Muscle of arm (tissue), 14 donors: ENCODE data around the gene MSANTD7. TPM values are rescaled to one million over a fixed set of nuclear protein-coding genes. Genes with fewer than 3 reads are reported as not detected.
"Not testable (repeated sequence)": the region's sequence is repeated elsewhere in the genome, so short reads cannot be mapped to it uniquely, and the experiment has no call there.

Experiments used
- DNase-seq: peaks from one replicate; pipeline ENCODE4 v3.0.0-alpha.2; 2013
- long read RNA-seq, 11 donors: transcript quantifications; one replicate each; lab custom pipeline, GENCODE V29; 2026
- polyA plus RNA-seq, 12 donors: library from polyadenylated mRNA; unstranded; fragments of 120-200 nt; gene quantifications; one replicate each; pipeline ENCODE4 v1.2.1, GENCODE V29; 2013; ENCODE audit not compliant: insufficient read length in 12 of 12

Gene MSANTD7, protein sequence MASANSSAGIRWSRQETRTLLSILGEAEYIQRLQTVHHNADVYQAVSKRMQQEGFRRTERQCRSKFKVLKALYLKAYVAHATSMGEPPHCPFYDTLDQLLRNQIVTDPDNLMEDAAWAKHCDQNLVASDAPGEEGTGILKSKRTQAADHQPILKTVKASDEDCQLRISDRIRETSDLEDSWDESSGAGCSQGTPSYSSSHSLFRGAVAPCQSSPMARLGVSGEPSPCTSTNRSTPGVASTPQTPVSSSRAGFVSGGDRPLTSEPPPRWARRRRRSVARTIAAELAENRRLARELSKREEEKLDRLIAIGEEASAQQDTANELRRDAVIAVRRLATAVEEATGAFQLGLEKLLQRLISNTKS
- 10 to 100 TPM in 10 of 12 donors, 1 to 10 TPM in 1, not detected in 1; 8.9 to 13.7 (median 11.5) TPM for polyA plus RNA-seq
- long read RNA-seq, donor 1, full-length matches to known transcripts = 4 of 4 reads
- long read RNA-seq, donor 1, partial matches to known transcripts = 0 of 4 reads
- long read RNA-seq, donor 1, other reads (novel, unspliced or antisense) = 0 of 4 reads
- long read RNA-seq, donor 2, full-length matches to known transcripts = 5 of 5 reads
- long read RNA-seq, donor 2, partial matches to known transcripts = 0 of 5 reads
- long read RNA-seq, donor 2, other reads (novel, unspliced or antisense) = 0 of 5 reads
- long read RNA-seq, donor 3, full-length matches to known transcripts = 2 of 2 reads
- long read RNA-seq, donor 3, partial matches to known transcripts = 0 of 2 reads
- long read RNA-seq, donor 3, other reads (novel, unspliced or antisense) = 0 of 2 reads
- long read RNA-seq, donor 4, full-length matches to known transcripts = 1 of 1 reads
- long read RNA-seq, donor 4, partial matches to known transcripts = 0 of 1 reads
- long read RNA-seq, donor 4, other reads (novel, unspliced or antisense) = 0 of 1 reads
- long read RNA-seq, donor 5 = 0 reads
- long read RNA-seq, donor 6 = 0 reads
- long read RNA-seq, donor 7 = 0 reads
- long read RNA-seq, donor 8, full-length matches to known transcripts = 4 of 4 reads
- long read RNA-seq, donor 8, partial matches to known transcripts = 0 of 4 reads
- long read RNA-seq, donor 8, other reads (novel, unspliced or antisense) = 0 of 4 reads
- long read RNA-seq, donor 9, partial matches to known transcripts = 5 of 5 reads
- long read RNA-seq, donor 9, other reads (novel, unspliced or antisense) = 0 of 5 reads
- long read RNA-seq, donor 10, full-length matches to known transcripts = 2 of 2 reads
- long read RNA-seq, donor 10, partial matches to known transcripts = 0 of 2 reads
- long read RNA-seq, donor 10, other reads (novel, unspliced or antisense) = 0 of 2 reads
- long read RNA-seq, donor 11, full-length matches to known transcripts = 4 of 4 reads
- long read RNA-seq, donor 11, partial matches to known transcripts = 0 of 4 reads
- long read RNA-seq, donor 11, other reads (novel, unspliced or antisense) = 0 of 4 reads

DNA sequence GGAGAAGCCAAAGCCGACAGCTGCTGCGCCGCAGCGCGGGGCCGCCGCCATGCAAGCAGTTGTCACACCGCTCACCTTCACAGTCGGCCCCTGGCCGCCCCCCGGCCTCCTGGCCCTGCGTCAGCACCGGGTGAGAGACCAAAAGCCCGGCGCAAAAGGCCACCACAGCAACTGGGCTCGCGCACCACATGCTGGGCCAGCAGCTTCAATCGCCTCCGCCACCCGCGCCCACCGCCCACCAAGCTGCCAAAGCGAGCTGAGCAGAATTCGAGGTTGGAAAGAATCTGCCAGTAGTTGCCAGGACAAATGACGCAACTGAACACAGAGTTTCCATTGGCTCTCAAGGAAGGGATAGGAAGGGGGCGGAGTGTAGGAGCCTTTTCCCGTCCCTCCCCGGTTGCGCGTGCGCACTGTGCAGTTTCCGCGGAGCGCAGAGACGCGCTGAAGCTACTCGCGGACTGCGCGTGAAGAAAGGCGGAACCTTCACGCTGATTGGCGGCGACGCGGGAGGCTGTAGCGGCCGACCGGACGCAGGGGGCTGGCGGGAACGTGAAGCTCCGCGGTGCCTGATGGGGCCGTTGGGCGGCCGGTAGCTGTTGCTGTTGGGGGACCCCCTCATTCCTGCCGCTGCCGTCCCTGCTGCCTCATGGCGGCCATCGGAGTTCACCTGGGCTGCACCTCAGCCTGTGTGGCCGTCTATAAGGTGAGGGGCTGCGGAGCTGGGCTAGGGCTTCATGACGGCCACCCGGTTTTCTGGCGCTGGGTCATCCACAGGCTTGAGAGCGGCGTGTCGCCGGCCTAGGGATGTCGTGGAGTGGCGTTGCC lies at the start of gene MSANTD7, which contains the start of the genes CDNF and HSPA14:
Gene MSANTD7, plus strand, starts transcription at position 550 of the 825 bp plus-strand sequence. CDS start 3,979 bp downstream, outside the sequence.
Gene CDNF, minus strand, starts transcription at position 281 of the 825 bp plus-strand sequence. Its CDS starts 91 bp downstream, at position 190.
Gene HSPA14, plus strand, starts transcription at position 550 of the 825 bp plus-strand sequence. Its CDS starts 97 bp downstream, at position 647.
- peak; percentile 100 for DNase-seq

DNA sequence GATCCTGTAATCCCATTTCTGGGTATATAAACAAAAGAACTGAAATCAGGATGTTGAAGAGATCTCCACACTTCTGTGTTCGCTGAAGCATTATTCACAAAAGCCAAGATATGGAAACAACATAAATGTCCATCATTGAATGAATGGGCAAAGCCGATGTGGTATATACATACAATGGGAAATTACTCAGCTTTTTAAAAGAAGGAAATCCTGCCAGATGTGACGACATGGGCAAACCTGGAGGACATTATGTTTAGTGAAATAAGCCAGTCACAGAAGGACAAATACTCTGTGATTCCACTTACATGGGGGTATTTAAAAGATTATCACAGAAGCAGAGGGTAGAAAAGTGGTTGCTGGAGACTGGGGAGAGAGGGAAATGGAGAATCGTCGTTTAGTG lies 39.5 kb upstream of the MSANTD7 start:
- peak; percentile 25 for DNase-seq

DNA sequence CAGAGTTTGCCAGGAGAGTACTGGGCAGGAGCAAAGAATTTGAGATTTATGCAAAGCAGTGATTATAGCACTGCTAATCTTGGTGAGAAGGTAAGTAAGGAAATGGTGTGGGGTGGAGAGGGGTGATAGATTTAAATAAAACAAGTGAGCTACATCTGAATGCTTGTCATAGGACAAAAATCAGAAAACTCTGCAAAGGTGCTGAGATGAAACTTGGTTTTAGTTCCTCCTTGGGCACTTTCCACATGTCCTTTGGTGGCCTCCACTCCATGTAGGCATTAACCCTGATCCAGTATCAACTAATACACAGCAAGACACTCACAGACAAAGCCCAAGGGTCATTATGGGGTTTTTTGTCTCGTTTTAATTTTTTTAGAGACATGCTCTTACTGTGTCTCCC lies 37.7 kb upstream of the MSANTD7 start:
- no peak for DNase-seq

DNA sequence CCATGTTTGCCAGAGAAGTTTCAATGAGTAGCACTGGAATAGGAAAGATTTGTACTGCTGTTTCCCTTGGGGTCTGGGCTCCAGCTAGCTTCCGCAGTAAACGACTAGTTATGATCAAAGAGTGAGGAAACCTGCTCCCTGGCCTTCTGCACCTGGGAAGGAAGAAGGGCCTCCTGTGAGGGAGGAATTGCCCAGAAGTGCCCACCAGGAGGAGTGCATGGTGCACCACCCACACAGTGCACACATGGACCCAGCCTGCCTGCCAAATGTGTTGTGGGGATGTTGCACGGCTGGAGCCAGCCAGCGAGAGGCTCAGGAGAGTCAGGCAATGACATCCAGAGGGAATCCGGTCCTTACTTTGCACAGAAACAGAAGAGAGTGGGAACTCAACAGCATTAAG lies 36.4 kb upstream of the MSANTD7 start:
- DNase-seq = no peak

DNA sequence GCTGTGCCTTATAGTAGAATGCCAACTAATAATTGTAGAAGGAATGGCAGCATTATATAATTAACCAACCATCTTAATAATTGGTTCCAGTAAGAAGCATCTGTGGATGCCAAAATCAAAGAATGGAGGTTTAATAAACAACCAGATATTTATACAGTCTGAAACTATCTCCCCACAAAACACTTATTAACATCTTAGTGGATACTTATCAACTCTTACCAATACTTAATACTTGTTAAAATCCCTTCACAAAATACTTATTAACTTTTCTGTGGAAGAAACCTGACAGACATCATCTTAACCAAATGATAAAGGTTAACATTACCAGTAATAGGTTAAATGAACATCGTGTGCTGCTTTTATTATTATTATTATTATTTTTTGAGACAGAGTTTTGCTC lies 34.3 kb upstream of the MSANTD7 start:
- no peak for DNase-seq

DNA sequence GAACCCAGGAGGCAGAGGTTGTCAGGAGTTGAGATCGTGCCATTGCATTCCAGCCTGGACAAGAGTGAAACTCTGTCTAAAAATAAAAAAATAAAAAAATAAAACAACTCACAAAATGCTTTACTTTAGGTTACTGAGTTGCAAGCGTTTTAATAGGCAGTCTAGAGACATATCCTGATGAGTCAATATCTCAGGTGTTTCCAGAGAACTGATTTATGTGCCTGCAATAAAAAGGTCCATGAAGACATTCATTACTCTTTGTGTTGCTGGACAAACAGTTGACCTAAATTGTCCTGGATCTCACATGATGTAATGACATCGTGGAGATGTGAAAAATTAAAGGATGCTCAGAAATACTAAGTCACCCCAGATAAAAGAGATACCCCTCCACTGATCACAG lies 31.8 kb upstream of the MSANTD7 start:
- DNase-seq = no peak

DNA sequence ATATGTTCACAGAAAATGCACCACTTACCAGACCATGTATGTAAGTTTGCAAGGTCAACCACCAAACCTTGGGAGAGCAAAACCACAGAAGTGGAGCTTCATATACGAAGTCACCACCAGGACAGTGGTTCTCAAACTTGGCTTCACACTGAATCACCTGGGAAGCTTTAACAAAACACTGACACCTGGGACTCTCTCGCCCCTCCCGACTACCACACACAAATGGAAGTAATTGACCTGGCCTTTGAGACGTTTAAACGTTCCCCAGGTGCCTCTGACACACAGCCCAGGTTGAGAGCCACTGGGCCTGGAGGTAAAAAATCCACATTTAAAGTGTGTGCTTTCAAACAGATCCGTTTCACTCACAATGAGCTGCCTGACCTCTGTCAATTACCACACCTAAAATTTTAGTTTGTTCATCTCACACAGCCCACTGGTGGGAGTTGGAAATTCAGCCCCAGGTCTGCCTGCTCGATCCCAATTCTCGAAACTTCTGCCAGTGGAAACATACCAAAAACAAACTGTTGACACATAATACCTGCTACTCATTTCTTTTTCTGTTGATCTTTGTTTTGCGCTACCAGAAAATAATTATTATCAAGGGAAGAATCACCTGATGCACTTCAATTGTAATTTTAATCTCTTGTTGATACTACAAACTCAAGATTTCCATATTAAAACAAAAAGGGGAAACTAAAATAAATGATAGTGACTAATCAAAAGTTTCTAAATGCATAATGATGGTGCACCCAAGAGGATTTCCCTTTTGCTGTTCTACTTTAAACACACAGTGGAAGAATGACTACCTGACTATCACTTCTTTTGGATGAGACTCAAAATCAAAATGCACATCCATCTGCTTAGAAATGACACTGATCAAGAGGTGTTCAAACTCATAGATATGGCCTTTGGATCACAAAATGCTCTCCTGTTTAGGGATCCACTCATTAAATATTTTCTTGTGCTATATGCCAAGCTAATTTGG lies 26.8 kb upstream of the MSANTD7 start:
- no peak for DNase-seq

DNA sequence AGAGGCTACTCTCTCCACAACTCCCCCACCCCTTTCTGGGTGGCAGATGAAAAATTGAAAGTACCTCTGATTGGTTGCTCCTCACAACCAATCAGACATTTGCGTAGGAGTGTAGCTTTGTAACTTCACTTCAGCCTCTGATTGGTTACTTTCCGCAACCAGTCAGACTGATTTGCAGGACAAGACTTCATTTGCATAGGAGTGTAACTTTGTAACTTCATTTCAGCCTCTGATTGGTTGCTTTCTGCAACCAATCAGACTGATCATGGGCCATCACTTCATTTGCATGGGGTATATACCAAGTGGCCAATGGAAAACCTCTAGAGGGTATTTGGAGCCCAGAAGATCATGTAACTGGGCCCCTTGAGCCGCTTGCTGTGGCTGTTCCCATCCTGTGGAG lies 25.8 kb upstream of the MSANTD7 start:
- DNase-seq = no peak

DNA sequence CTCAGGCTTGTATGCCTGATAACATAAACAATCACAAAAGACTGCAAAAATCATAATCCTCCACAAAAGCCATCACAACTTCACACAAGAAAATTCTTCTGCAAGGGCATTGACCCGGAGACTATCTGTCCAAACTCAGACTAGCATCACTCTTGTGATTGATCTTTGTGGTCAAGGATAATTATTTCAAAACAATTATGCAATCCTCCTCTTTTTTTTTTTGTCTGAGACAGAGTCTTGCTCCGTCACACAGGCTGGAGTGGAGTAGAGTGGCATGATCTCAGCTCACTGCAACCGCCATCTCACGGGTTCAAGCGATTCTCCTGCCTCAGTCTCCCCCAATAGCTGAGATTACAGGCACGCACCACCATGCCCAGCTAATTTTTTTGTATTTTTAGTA lies 22.4 kb upstream of the MSANTD7 start:
- no peak for DNase-seq

DNA sequence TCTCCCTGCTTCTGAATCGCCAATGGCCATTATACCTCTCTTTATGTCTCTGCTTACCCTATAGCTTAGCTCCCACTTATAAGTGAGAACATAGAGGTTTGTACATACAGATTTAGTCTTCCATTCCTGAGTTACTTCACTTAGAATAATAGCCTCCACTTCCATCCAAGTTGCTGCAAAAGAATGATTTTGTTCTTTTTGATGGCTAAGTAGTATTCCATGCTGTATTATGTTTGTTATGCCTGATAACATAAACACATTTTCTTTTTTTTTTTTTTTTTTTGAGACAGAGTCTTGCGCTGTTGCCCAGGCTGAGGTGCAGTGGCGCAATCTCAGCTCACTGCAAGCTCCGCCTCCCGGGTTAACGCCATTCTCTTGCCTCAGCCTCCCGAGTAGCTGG lies 21.4 kb upstream of the MSANTD7 start:
- not testable (repeated sequence) for DNase-seq

DNA sequence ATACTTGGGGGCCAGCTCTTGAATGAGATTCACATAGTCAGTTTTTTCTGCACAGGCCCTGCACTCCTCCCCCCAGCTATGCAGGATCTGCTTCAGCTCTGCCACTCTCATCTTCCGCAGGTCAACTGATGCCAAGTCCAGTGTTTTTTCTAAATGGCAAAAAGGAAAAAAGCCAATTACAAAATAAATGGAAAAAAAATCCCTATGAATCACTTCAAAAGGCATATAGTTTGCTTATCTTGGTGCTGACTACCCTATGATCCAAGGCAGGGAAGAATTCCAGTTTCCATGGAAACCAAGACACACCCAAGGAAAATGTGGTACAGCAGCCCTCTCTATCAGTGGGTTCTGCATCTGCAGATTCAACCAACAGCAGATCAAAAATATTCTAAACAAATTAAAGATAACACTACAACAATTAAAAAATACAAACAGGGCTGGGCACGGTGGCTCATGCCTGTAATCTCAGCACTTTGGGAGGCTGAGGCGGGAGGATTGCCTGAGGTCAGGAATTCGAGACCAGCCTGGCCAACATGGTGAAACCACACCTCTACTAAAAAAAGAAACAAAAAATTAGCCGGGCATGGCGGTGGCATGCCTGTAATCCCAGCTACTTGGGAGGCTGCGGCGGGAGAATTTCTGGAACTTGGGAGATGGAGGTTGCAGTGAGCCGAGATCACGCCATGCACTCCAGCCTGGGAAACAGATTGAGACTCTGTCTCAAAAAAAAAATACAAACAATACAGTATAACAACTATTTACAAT lies 17.9 kb upstream of the MSANTD7 start:
- no peak for DNase-seq

DNA sequence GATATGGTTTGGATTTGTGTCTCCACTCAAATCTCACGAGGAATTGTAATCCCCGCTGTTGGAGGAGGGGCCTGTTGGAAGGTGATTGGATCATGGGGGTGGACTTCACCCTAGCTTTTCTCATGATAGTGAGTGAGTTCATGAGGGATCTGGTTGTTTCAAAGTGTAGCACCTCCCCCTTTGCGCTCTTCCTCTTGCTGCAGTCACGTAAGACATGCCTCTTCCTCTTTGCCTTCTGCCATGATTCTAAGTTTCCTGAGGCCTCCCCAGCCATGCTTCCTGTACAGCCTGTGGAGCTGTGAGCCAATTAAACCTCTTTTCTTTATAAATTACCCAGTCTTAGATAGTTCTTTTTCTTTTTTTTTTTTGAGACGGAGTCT lies 17.3 kb upstream of the MSANTD7 start:
- no peak for DNase-seq

DNA sequence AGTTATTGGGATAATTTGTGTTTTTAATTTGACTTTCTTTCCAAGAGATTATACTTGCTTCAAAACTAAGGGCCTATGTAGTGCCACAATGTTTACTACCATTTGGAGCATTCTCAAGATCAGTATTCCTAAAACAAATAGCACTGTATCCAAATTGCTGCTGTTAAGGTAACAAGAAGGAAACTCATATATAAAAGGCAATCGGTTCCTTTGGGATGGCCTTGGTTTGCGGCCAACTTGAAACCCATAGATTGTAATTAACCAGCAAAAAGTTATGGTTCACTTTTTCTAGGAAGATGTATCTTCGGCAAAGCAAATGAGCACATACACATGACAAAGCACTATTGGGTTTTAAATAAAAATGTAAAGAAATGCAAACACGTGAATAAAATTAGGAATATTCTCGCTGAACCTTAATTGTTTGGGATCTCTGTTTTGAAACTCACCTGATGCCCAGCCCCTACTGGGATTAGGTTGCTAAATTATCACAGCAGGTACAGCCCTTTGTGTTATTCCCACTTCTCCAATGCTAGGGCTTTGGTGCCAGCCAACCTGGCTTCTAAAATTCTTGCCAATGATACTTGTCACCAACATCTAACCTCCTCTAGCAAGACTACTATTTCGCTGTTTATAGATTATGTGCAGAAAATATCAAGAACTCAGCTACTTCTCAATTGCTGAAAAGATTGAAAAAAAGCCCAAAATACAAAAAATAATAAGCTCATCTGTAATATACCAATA lies 16.3 kb upstream of the MSANTD7 start:
- DNase-seq = no peak

DNA sequence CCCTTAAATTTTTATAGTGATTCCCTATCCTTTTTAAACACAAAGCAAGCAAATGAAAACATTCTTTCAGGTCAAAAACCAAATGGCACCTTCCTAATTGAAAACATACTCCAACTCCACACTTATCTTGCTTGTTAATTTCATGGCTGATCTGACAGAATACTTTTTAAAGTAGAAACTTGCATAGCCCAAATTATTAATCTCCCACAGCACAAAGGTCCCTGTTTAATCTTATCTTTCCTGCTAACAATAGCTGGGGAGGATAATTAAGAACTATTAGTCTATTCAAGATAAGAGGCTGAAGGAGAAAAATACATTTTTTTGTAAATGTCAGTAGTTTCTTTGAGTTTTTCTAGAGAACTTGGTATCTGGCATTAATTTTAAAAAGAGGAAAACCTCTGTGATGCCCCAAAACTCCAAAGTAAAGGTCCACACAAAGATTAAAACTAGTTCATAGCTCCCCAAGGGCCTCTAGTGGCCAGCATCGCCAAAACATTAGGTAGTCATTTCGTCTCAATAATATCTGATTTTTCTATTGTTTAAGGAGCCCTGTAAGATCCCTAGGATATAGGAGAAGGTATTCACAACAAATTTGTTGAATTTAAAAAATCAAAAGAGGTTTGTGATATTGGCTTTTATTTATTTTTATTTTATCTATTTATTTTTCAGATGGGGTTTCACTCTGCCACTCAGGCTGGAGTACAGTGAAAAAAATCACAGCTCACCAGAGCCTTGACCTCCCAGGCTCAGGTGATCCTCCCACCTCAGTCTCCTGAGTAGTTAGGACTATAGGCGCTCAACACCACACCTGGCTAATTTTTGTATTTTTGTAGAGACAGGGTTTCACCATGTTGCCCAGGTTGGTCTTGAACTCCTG lies 15.0 kb upstream of the MSANTD7 start:
- peak; percentile 35 for DNase-seq

DNA sequence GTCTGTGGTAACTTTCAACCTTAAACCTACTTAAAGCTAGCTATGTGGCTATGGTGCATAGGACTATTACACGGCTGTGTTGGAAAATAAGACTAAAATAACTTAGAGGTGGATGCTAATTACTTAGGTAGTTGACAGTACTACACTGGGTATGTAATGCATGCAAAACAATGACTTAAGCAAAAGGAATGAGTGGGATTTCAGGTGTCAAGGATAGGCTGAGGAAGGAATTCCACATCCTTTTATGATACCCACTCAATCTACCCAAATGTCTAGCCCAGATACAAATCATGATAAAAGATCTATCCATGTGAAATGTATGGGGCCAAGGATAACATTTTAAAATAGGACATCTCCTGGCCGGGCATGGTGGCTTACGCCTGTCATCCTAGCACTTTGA lies 14.1 kb upstream of the MSANTD7 start:
- DNase-seq = no peak

DNA sequence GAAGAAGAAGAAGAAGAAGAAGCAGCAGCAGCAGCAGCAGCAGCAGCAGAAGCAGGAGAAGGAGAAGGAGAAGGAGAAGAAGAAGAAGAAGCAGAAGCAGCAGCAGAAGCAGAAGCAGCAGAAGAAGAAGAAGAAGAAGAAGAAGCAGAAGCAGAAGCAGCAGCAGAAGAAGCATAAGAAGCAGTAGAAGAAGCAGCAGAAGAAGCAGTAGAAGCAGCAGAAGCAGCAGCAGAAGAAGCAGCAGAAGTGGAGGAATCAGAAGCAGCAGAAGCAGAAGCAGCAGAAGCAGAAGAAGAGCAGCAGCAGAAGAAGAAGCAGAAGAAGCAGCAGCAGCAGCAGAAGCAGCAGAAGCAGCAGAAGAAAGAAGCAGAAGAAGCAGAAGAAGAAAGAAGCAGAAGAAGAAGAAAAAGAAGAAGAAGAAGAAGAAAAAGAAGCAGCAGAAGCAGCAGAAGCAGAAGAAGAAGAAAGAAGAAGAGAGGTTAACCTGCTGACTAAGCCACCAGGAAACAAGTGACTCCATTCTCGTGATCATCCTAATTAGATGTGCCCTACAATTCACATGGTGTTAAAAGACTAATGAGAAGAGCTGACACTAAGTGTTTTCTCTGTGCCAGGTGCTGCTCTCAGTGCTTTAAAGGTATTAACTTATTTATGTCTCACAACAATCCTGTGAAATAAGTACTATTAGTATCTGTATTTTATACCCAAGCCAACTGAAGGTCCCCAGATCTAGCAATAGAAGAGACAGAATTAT lies 11.9 kb upstream of the MSANTD7 start:
- no peak for DNase-seq
